ENCODE measurements around the gene POMT1.

GRCh38 chr9:131557855-131558548, 55.3 kb downstream of the POMT1 start:
- no peak for TF ChIP-seq CTCF (conservative IDR thresholded peaks at IDR 0.05; ENCODE audit: low read depth, low read length)
- TF ChIP-seq EZH2 (IDR thresholded peaks at IDR 0.05; ENCODE audit: borderline replicate concordance, low read depth, low read length, poor library complexity, severe bottlenecking): no peak

Data from A673 (cell line).